Gastrocnemius medialis (tissue), 4 donors: ENCODE data around the gene SERPINB8. TPM values are rescaled to one million over a fixed set of nuclear protein-coding genes. Genes with fewer than 3 reads are reported as not detected.
"Not testable (repeated sequence)": the region's sequence is repeated elsewhere in the genome, so short reads cannot be mapped to it uniquely, and the experiment has no call there.

ENCODE experiments used
- ATAC-seq, 2 donors: fragments of 150-250 bp; one replicate each; pipeline ENCODE4 v1.9.1; 2016
- DNase-seq, 2 donors: peaks; one replicate each; pipeline ENCODE4 v3.0.0-alpha.2; 2019
- H3K27ac ChIP-seq, 4 donors: fragments of 200-600 bp; sonication (generic); 1 replicate in 1 of 4; 2 replicates in 3 of 4; pipeline ENCODE4 v1.5.1; 2016 to 2018; ENCODE audit warnings: mild to moderate bottlenecking in 2 of 4, moderate library complexity in 1 of 4
- H3K27me3 ChIP-seq, 3 donors: fragments of 200-600 bp; sonication (generic) in 2 of 3; 1 replicate in 1 of 3; 2 replicates in 2 of 3; pipeline versions ENCODE4 v1.5.1 to v1.6.0; 2016 to 2019; ENCODE audit warnings: mild to moderate bottlenecking in 1 of 3, moderate library complexity in 1 of 3
- H3K36me3 ChIP-seq, 2 donors: fragments of 200-600 bp; sonication (generic) in 1 of 2; one replicate each; pipeline ENCODE4 v1.5.1; 2017 to 2018
- H3K4me1 ChIP-seq, 2 donors: fragments of 200-600 bp; sonication (generic) in 1 of 2; one replicate each; pipeline ENCODE4 v1.5.1; 2016 to 2017; ENCODE audit warnings: mild to moderate bottlenecking in 2 of 2
- H3K4me3 ChIP-seq, 4 donors: fragments of 200-600 bp; sonication (generic) in 3 of 4; 1 replicate in 1 of 4; 2 replicates in 3 of 4; pipeline ENCODE4 v1.5.1; 2016 to 2019; ENCODE audit warnings: mild to moderate bottlenecking in 2 of 4
- H3K9me3 ChIP-seq, 3 donors: fragments of 200-600 bp; sonication (generic) in 2 of 3; 1 replicate in 1 of 3; 2 replicates in 2 of 3; pipeline ENCODE4 v1.5.1; 2016 to 2019
- POLR2A ChIP-seq, 2 donors: fragments of 450-650 bp; IDR thresholded peaks; one replicate each; pipeline ENCODE4 v1.6.1; 2017; ENCODE audit warnings: antibody characterized with exemption in 2 of 2, mild to moderate bottlenecking in 2 of 2, moderate library complexity in 2 of 2
- in situ Hi-C, 4 donors: fragments of 200-750 bp; cut with MboI; loops; one replicate each; pipeline versions ENCODE4 v1.15.0 to v1.8.0; 2017; ENCODE audit warnings: low sequenced_read_pairs in 4 of 4
- intact Hi-C: fragments of 100-400 bp; cut with DNase I; formaldehyde crosslinking; loops from one replicate; pipeline ENCODE4 v1.15.1; 2023; ENCODE audit warnings: low total_unique reads
- total RNA-seq, 4 donors: library from RNA; depleted of rRNA; stranded (reverse); fragments of >200 nt; gene quantifications; one replicate each; pipeline versions ENCODE4 v1.1.0 to v1.2.3, GENCODE V29; 2016
- TF ChIP-seq, protein P1 (sequence below), 5 experiments: fragments of 450-650 bp in 3 of 5; fragments of 200-600 bp in 2 of 5; sonication (generic) in 2 of 5; IDR thresholded peaks in 4 of 5; conservative IDR thresholded peaks in 1 of 5; 1 replicate in 4 of 5; 2 replicates in 1 of 5; pipeline ENCODE4 v1.5.1; 2016 to 2019; ENCODE audit warnings: antibody characterized with exemption in 5 of 5, mild to moderate bottlenecking in 3 of 5, moderate library complexity in 3 of 5

SERPINB8 gene, protein sequence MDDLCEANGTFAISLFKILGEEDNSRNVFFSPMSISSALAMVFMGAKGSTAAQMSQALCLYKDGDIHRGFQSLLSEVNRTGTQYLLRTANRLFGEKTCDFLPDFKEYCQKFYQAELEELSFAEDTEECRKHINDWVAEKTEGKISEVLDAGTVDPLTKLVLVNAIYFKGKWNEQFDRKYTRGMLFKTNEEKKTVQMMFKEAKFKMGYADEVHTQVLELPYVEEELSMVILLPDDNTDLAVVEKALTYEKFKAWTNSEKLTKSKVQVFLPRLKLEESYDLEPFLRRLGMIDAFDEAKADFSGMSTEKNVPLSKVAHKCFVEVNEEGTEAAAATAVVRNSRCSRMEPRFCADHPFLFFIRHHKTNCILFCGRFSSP
- total RNA-seq = 1 to 10 TPM in 3 of 4 donors, under 1 TPM in 1; 0.87 to 3.8 (median 1.6) TPM

DNA sequence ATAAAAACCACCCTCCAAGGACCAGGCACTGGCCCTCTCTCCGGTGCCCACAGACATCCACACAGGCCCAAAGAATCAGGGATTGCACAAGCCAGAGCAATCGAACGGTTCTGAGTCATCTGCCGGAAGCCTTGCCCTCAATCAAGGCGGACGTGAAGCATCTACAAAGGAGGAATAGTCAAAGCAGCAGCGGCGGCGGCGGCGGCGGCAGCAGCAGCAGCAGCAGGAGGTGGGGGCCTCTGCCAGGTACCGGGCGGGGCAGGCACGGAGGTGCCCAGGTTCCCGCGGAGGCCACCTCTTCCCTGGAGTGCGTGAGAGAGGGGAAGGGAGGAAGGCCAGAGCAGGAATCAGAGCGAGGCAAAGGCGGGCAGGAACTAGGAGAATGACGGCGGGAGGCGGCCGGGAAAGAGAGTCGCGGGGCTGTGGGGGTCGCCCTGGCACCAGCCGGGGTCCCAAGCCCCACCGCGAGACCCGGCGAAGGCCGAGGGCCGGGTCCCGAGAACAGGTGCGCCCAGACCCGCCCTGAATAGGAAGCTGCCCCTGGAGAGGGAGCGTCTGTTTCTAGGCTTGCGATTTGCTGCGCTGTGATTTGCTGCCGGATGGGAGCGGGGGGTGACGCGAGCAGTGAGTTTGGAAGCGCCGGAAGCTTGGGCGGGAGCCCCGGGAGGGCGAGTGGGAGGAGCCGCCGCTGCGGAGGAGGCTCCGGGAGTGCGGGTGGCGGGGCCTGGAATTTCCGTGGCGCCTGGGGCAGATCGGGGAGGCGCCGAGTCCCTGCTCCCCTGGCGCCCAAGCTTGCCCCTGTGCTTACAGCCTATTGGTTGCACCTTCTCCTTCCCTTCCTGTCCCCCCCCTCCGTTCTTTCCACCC, at the start of gene SERPINB8:
TSS of gene SERPINB8 (plus strand) at position 140 of the 867 bp plus-strand sequence. CDS start 8,228 bp downstream, outside the sequence.
- intact Hi-C loops (loop anchor here (5.0 to 10.0 kb wide), 2 partner anchors 455 to 548 kb away; partner anchors contain the start of gene VPS4B), in situ Hi-C loops (no loop called here)
- Histone ChIP-seq H3K27ac (peak within 1 kb of the TSS; percentile 82 to 92 (median 87)), H3K27me3 (no peaks in the 10 kb centered on the region), H3K9me3 (no peaks in the 10 kb centered on the region), H3K36me3 (no peaks in the 10 kb centered on the region), H3K4me3 (peak within 1 kb of the TSS; percentile 57 to 95 (median 80)), H3K4me1 (peaks cover 7 to 8% of the 10 kb centered on the region in 2 donors)
- TF ChIP-seq, protein P1, sequence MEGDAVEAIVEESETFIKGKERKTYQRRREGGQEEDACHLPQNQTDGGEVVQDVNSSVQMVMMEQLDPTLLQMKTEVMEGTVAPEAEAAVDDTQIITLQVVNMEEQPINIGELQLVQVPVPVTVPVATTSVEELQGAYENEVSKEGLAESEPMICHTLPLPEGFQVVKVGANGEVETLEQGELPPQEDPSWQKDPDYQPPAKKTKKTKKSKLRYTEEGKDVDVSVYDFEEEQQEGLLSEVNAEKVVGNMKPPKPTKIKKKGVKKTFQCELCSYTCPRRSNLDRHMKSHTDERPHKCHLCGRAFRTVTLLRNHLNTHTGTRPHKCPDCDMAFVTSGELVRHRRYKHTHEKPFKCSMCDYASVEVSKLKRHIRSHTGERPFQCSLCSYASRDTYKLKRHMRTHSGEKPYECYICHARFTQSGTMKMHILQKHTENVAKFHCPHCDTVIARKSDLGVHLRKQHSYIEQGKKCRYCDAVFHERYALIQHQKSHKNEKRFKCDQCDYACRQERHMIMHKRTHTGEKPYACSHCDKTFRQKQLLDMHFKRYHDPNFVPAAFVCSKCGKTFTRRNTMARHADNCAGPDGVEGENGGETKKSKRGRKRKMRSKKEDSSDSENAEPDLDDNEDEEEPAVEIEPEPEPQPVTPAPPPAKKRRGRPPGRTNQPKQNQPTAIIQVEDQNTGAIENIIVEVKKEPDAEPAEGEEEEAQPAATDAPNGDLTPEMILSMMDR (IDR thresholded peaks at IDR 0.05 in 4 of 5, conservative IDR thresholded peaks at IDR 0.05 in 1 of 5) = no peak
- TF ChIP-seq POLR2A (IDR thresholded peaks at IDR 0.05) = peak; percentile 77 to 78
- DNase-seq (peak; percentile 83 to 88), ATAC-seq (peak; percentile 96 to 98)

DNA sequence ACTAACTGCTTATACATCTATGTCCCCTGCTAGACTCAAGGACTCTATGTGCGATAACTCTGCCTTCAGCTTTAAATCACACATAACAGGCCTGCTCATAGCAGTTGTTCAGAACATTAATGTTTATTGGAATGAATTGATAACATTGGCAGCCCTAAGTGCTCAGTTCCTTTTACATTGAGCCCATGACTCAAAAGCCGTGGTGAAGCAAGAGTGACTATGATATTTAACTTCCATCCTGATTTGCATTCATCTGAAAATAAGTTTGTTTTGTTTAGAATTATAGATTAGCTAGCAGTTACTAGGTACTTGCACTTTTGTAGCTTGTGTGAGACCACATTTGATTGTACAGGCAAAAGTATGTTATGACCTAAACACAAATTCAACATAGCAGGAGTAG, 47.8 kb upstream of the SERPINB8 start:
- Histone ChIP-seq H3K9me3 (no peaks in the 10 kb centered on the region), H3K27me3 (no peaks in the 10 kb centered on the region), H3K36me3 (no peaks in the 10 kb centered on the region), H3K4me1 (no peaks in the 10 kb centered on the region), H3K4me3 (no peak overlapping the region), H3K27ac (no peak overlapping the region)
- DNase-seq = no peak
- intact Hi-C loops = no loop called here
- in situ Hi-C loops = no loop called here
- no peak for ATAC-seq
- TF ChIP-seq POLR2A (IDR thresholded peaks at IDR 0.05) = no peak
- TF ChIP-seq, protein P1 (IDR thresholded peaks at IDR 0.05 in 4 of 5, conservative IDR thresholded peaks at IDR 0.05 in 1 of 5) = no peak

DNA sequence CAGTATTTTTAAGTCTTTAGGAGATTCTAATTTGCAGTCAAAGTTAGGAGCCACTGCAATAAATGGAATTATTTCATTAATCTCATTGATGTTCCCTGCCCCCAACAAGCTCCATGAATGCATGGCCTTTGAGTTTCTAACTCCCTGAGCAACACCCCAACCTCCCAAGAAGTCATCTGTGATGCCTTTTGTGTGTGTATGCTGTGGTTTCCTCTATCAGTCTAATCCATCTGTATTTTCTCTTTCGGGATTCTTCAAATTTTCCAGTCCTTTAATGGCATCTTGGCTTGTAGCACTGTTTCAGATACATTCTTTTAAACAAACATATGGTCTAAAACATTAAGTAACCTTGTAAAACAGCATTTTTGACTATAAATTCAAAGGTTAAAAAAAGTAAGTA, 45.3 kb upstream of the SERPINB8 start:
- Histone ChIP-seq H3K4me3 (no peak overlapping the region), H3K27me3 (no peaks in the 10 kb centered on the region), H3K27ac (no peak overlapping the region), H3K9me3 (no peaks in the 10 kb centered on the region), H3K36me3 (no peaks in the 10 kb centered on the region), H3K4me1 (no peaks in the 10 kb centered on the region)
- TF ChIP-seq, protein P1 (IDR thresholded peaks at IDR 0.05 in 4 of 5, conservative IDR thresholded peaks at IDR 0.05 in 1 of 5) = no peak
- no peak for TF ChIP-seq POLR2A (IDR thresholded peaks at IDR 0.05)
- ATAC-seq (no peak), DNase-seq (no peak)
- intact Hi-C loops = no loop called here
- in situ Hi-C loops = no loop called here

DNA sequence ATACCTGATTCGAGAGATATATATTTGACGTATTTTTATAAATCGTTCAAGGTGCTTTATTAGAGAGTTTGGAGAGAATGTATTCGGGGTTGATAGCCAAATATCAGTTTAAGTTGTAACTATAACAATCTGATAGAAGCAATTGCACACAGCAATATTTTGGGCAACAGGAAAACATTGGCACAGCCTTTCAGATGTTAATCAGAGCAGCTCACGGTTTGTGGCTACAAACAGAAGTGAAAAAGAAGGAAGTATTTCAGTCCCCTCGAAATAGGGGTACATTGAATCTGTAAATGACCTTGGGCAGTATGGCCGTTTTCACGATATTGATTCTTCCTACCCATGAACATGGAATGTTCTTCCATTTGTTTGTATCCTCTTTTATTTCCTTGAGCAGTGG, 41.5 kb upstream of the SERPINB8 start:
- H3K4me1 ChIP-seq = no peaks in the 10 kb centered on the region
- TF ChIP-seq POLR2A (IDR thresholded peaks at IDR 0.05) = no peak
- TF ChIP-seq, protein P1 (IDR thresholded peaks at IDR 0.05 in 4 of 5, conservative IDR thresholded peaks at IDR 0.05 in 1 of 5) = no peak
- no peaks in the 10 kb centered on the region for H3K27me3 ChIP-seq
- ATAC-seq = no peak
- no peak overlapping the region for H3K27ac ChIP-seq
- intact Hi-C loops = no loop called here
- no peaks in the 10 kb centered on the region for H3K9me3 ChIP-seq
- no peaks in the 10 kb centered on the region for H3K36me3 ChIP-seq
- DNase-seq = no peak
- in situ Hi-C loops = loop anchor here in 1 of 4 donors (25.0 kb wide), 1 partner anchor 91 kb away; no protein-coding TSS in a partner anchor
- no peak overlapping the region for H3K4me3 ChIP-seq

DNA sequence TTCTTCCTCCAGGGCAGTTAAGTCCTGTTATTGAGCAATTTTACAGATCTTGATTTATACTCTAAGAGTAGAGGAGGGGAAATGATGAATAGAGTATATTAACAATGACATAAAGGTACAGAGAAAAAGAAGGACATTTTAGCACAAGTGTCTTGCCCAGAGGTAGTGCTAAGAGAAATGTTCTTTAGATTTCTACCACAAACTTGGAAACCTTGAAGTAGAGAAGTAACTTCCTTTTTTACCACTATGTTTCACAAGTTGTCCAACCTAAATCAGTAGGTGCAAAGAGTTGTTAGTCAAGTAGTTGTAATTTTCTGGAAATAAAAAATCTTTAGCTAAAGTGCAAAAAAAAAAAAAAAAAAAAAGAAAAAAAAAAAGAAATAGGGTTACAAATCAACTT, 40.5 kb upstream of the SERPINB8 start:
- H3K4me3 ChIP-seq, H3K27ac ChIP-seq, H3K36me3 ChIP-seq, H3K9me3 ChIP-seq, H3K4me1 ChIP-seq, H3K27me3 ChIP-seq, DNase-seq, intact Hi-C loops, ATAC-seq: not testable (repeated sequence)
- in situ Hi-C loops = loop anchor here in 1 of 4 donors (25.0 kb wide), 1 partner anchor 92 kb away; no protein-coding TSS in a partner anchor
